ENCODE measurements around the gene KLHL29.
"Not testable (repeated sequence)": the region's sequence is repeated elsewhere in the genome, so short reads cannot be mapped to it uniquely, and the experiment has no call there.

Gene KLHL29

GRCh38 chr2:23384551-23385343, at the start of gene KLHL29:
TSS of gene KLHL29 (plus strand) at chr2:23385179. CDS start at chr2:23562197, 177,018 bp downstream.
- TF ChIP-seq, protein P1, sequence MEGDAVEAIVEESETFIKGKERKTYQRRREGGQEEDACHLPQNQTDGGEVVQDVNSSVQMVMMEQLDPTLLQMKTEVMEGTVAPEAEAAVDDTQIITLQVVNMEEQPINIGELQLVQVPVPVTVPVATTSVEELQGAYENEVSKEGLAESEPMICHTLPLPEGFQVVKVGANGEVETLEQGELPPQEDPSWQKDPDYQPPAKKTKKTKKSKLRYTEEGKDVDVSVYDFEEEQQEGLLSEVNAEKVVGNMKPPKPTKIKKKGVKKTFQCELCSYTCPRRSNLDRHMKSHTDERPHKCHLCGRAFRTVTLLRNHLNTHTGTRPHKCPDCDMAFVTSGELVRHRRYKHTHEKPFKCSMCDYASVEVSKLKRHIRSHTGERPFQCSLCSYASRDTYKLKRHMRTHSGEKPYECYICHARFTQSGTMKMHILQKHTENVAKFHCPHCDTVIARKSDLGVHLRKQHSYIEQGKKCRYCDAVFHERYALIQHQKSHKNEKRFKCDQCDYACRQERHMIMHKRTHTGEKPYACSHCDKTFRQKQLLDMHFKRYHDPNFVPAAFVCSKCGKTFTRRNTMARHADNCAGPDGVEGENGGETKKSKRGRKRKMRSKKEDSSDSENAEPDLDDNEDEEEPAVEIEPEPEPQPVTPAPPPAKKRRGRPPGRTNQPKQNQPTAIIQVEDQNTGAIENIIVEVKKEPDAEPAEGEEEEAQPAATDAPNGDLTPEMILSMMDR (IDR thresholded peaks at IDR 0.05; ENCODE audit: borderline replicate concordance, insufficient read depth, low read depth, low read length), result no peak
- H3K4me3 ChIP-seq (ENCODE audit: low read depth, low read length), result peak within 1 kb of the TSS; percentile 82

- TF ChIP-seq, protein P1 (IDR thresholded peaks at IDR 0.05; ENCODE audit: borderline replicate concordance, insufficient read depth, low read depth, low read length), result no peak
- no peak overlapping the region for H3K4me3 ChIP-seq (ENCODE audit: low read depth, low read length)
Observed at GRCh38 chr2:23335550-23335949, 49.4 kb upstream of the KLHL29 start.

DNA sequence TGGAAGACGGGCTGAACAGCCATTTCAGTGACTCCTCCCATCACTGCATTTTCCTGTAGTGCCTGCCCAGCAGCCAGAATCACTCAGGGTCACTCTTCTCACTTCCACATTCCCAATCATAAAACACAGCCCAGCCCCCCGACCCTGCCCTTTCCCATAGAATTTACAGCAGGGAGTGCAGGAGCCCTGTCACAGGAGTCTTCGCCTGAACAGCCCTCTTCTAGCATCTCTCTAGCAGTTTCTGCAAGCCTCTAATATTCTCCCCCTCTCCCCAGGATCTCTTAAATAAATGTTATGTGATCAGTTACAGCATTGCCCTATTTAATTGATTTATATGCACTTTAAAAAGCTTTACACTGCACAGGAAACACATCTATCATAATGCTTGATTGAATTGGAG, 42.9 kb upstream of the KLHL29 start:
- no peak overlapping the region for H3K4me3 ChIP-seq (ENCODE audit: low read depth, low read length)
- TF ChIP-seq, protein P1 (IDR thresholded peaks at IDR 0.05; ENCODE audit: borderline replicate concordance, insufficient read depth, low read depth, low read length), result no peak

DNA sequence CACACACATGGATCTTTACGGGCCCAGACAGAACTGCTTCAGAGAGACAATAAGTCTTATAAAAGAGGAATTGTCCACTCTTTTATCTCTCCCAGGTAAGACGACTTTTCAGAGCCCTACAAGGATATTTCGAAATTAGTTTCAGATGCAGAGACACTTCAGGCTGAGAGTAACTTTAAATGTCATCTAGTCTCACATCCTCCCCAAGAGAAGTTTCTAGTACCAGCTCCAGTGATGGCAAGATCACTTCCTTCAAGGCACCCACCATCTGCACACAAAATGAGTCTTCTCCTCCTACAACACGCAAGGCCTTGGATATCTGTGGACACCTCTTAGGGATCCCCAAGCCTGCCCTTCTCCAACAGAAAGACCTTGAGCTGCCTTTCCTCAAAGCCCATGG, 39.0 kb upstream of the KLHL29 start:
- TF ChIP-seq, protein P1 (IDR thresholded peaks at IDR 0.05; ENCODE audit: borderline replicate concordance, insufficient read depth, low read depth, low read length), result no peak
- no peak overlapping the region for H3K4me3 ChIP-seq (ENCODE audit: low read depth, low read length)

- TF ChIP-seq, protein P1 (IDR thresholded peaks at IDR 0.05; ENCODE audit: borderline replicate concordance, insufficient read depth, low read depth, low read length), result no peak
Observed at GRCh38 chr2:23346781-23347180, 38.2 kb upstream of the KLHL29 start.

GRCh38 chr2:23347471-23348092, 37.4 kb upstream of the KLHL29 start:
- TF ChIP-seq, protein P1 (IDR thresholded peaks at IDR 0.05; ENCODE audit: borderline replicate concordance, insufficient read depth, low read depth, low read length), result no peak
- no peak overlapping the region for H3K4me3 ChIP-seq (ENCODE audit: low read depth, low read length)

More at GRCh38 chr2:23346781-23347180, 38.2 kb upstream of the KLHL29 start:
- no peak overlapping the region for H3K4me3 ChIP-seq (ENCODE audit: low read depth, low read length)

DNA sequence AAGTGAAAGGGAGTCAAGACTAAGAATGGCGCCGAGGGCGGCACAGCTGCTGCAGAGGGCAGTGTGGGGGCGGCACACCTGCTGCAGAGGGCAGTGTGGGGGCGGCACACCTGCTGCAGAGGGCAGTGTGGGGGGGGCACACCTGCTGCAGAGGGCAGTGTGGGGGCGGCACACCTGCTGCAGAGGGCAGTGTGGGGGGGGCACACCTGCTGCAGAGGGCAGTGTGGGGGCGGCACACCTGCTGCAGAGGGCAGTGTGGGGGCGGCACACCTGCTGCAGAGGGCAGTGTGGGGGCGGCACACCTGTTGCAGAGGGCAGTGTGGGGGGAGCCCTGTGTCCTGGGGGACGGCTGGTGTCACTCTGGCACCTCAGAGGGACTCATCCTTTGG, 36.9 kb upstream of the KLHL29 start:
- not testable (repeated sequence) for H3K4me3 ChIP-seq (ENCODE audit: low read depth, low read length)
